Suprapubic skin (tissue), 4 donors: ENCODE measurements around the gene HDAC3. TPM values are rescaled to one million over a fixed set of nuclear protein-coding genes. Genes with fewer than 3 reads are reported as not detected.

Source experiments
- DNase-seq, 2 donors: peaks; one replicate each; pipeline ENCODE4 v3.0.0-alpha.2; 2019; ENCODE audit warnings: low spot score in 2 of 2
- H3K27ac ChIP-seq: fragments of 200-600 bp; sonication (generic); one replicate; pipeline ENCODE4 v1.5.1; 2019
- H3K27me3 ChIP-seq: fragments of 200-600 bp; sonication (generic); one replicate; pipeline ENCODE4 v1.5.1; 2019
- H3K36me3 ChIP-seq: fragments of 200-600 bp; sonication (generic); one replicate; pipeline ENCODE4 v1.5.1; 2019
- H3K4me1 ChIP-seq: fragments of 200-600 bp; sonication (generic); one replicate; pipeline ENCODE4 v1.5.1; 2019
- H3K4me3 ChIP-seq: fragments of 200-600 bp; sonication (generic); one replicate; pipeline ENCODE4 v1.5.1; 2019; ENCODE audit warnings: mild to moderate bottlenecking
- H3K9me3 ChIP-seq: fragments of 200-600 bp; sonication (generic); one replicate; pipeline ENCODE4 v1.5.1; 2019
- CTCF ChIP-seq, 2 donors: fragments of 200-600 bp in 1 of 2; fragments of 450-650 bp in 1 of 2; sonication (generic) in 1 of 2; IDR thresholded peaks; one replicate each; pipeline ENCODE4 v1.5.1; 2016 to 2019; ENCODE audit warnings: antibody characterized with exemption in 2 of 2, mild to moderate bottlenecking in 1 of 2, moderate library complexity in 1 of 2
- EP300 ChIP-seq: sonication (generic); formaldehyde crosslinking; IDR thresholded peaks from one replicate; pipeline ENCODE4 v1.6.1; 2017; ENCODE audit warnings: antibody characterized with exemption
- POLR2A ChIP-seq, 2 donors: fragments of 450-650 bp; IDR thresholded peaks; one replicate each; pipeline ENCODE4 v1.6.1; 2017; ENCODE audit warnings: antibody characterized with exemption in 2 of 2, mild to moderate bottlenecking in 2 of 2, moderate library complexity in 2 of 2
- POLR2AphosphoS5 ChIP-seq, 3 donors: sonication (generic); formaldehyde crosslinking; IDR thresholded peaks; one replicate each; pipeline ENCODE4 v1.6.1; 2017; ENCODE audit warnings: antibody characterized with exemption in 3 of 3
- WGBS: methylation state at CpG from one replicate; pipeline ENCODE4 v1.1.5; 2018; 5-methylcytosine and 5-hydroxymethylcytosine counted together
- total RNA-seq, 4 donors: library from RNA; depleted of rRNA; stranded (reverse); fragments of >200 nt; gene quantifications; one replicate each; pipeline ENCODE4 v1.1.0, GENCODE V29; 2016

Gene HDAC3
- total RNA-seq, 4 donors from 2014 or later, result 50.0 to 79.2 (median 59.4) TPM

DNA sequence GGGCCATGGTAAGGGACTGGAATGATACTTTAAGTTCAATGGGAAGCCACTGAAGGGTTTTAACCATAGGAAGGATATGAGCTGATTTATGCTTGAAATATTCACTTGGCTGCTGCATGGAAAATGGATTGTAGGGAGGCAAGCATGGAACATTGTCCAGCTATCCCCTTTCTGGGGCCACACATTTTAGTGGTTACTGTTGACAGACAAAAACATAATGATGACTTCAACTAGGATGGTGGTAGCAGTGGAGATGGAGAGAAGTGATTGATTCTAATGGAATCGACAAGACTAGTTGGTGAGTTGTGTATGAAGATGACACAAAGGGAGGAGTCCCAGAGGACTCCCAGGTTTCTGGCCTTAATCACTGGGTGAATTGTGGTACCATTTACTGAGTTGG lies 20.8 kb upstream of the HDAC3 start:
- H3K27ac ChIP-seq, result no peak overlapping the region
- H3K36me3 ChIP-seq, result no peaks in the 10 kb centered on the region
- 87% methylated on average over 1 of the region's 1 CpG for whole genome bisulfite sequencing
- H3K27me3 ChIP-seq, result no peaks in the 10 kb centered on the region
- no peak overlapping the region for H3K4me3 ChIP-seq
- TF ChIP-seq POLR2A (IDR thresholded peaks at IDR 0.05) (no peak), CTCF (IDR thresholded peaks at IDR 0.05) (no peak), EP300 (no peak)
- no peaks in the 10 kb centered on the region for H3K4me1 ChIP-seq
- H3K9me3 ChIP-seq, result no peaks in the 10 kb centered on the region
- no peak for DNase-seq

- H3K27ac ChIP-seq, result no peak overlapping the region
- H3K9me3 ChIP-seq, result no peaks in the 10 kb centered on the region
- no peak for DNase-seq
- TF ChIP-seq POLR2AphosphoS5 (IDR thresholded peaks at IDR 0.05) (no peak), CTCF (IDR thresholded peaks at IDR 0.05) (no peak), EP300 (no peak), POLR2A (IDR thresholded peaks at IDR 0.05) (no peak)
- no peaks in the 10 kb centered on the region for H3K36me3 ChIP-seq
- H3K27me3 ChIP-seq, result no peaks in the 10 kb centered on the region
- peaks cover 5% of the 10 kb centered on the region for H3K4me1 ChIP-seq
- H3K4me3 ChIP-seq, result no peak overlapping the region
- WGBS, result 94% methylated on average over 9 of the region's 9 CpGs
Measured at GRCh38 chr5:141656396-141656795, 19.7 kb upstream of the HDAC3 start.

GRCh38 chr5:141655020-141655419 lies 18.4 kb upstream of the HDAC3 start:
- Histone ChIP-seq H3K27me3 (no peaks in the 10 kb centered on the region), H3K9me3 (no peaks in the 10 kb centered on the region), H3K4me3 (no peak overlapping the region), H3K27ac (no peak overlapping the region), H3K4me1 (peaks cover 19% of the 10 kb centered on the region), H3K36me3 (no peaks in the 10 kb centered on the region)
- no peak for DNase-seq
- 91% methylated on average over 7 of the region's 7 CpGs for WGBS
- TF ChIP-seq CTCF (IDR thresholded peaks at IDR 0.05), result no peak
- no peak for TF ChIP-seq EP300
- TF ChIP-seq POLR2A (IDR thresholded peaks at IDR 0.05), result no peak
- no peak for TF ChIP-seq POLR2AphosphoS5 (IDR thresholded peaks at IDR 0.05)

GRCh38 chr5:141654298-141654697 lies 17.6 kb upstream of the HDAC3 start:
- H3K27ac ChIP-seq, result no peak overlapping the region
- WGBS, result 73% methylated on average over 2 of the region's 2 CpGs
- no peak overlapping the region for H3K4me3 ChIP-seq
- no peak for TF ChIP-seq POLR2A (IDR thresholded peaks at IDR 0.05)
- no peak for TF ChIP-seq POLR2AphosphoS5 (IDR thresholded peaks at IDR 0.05)
- TF ChIP-seq EP300, result no peak
- no peak for TF ChIP-seq CTCF (IDR thresholded peaks at IDR 0.05)
- no peaks in the 10 kb centered on the region for H3K36me3 ChIP-seq
- H3K4me1 ChIP-seq, result peaks cover 20% of the 10 kb centered on the region
- H3K27me3 ChIP-seq, result no peaks in the 10 kb centered on the region
- no peak for DNase-seq
- no peaks in the 10 kb centered on the region for H3K9me3 ChIP-seq

- 44% methylated on average over 9 of the region's 9 CpGs for WGBS
- H3K4me1 ChIP-seq, result peaks cover 20% of the 10 kb centered on the region
Measured at GRCh38 chr5:141651728-141652105, 15.1 kb upstream of the HDAC3 start.

More at GRCh38 chr5:141651728-141652105, 15.1 kb upstream of the HDAC3 start:
- H3K4me3 ChIP-seq, result peak overlapping the region; percentile 70
- no peaks in the 10 kb centered on the region for H3K27me3 ChIP-seq
- H3K36me3 ChIP-seq, result peaks cover 11% of the 10 kb centered on the region
- H3K27ac ChIP-seq, result peak overlapping the region; percentile 46
- TF ChIP-seq EP300 (no peak), POLR2AphosphoS5 (IDR thresholded peaks at IDR 0.05) (no peak), POLR2A (IDR thresholded peaks at IDR 0.05) (no peak), CTCF (IDR thresholded peaks at IDR 0.05) (no peak)
- H3K9me3 ChIP-seq, result no peaks in the 10 kb centered on the region
- no peak for DNase-seq
